Right lobe of liver (tissue), 4 donors: ENCODE measurements around the gene MPPED1.

Source experiments
- CTCF ChIP-seq, 4 donors: fragments of 200-600 bp in 3 of 4; fragments of 450-650 bp in 1 of 4; IDR thresholded peaks; one replicate each; pipeline versions ENCODE4 v1.5.1 to v1.8.0; 2016 to 2022; ENCODE audit warnings: antibody characterized with exemption in 4 of 4, mild to moderate bottlenecking in 2 of 4
- POLR2A ChIP-seq: fragments of 450-650 bp; IDR thresholded peaks from one replicate; pipeline ENCODE4 v1.6.1; 2017; ENCODE audit warnings: antibody characterized with exemption, mild to moderate bottlenecking
- donor health status: DM: no; HTN: no; CAD: no.
- donor health status: DM: no; HTN: no; CAD: no.
- donor health status: DM: no; HTN: yes; CAD: no.

GRCh38 chr22:43533656-43534428 lies 122.0 kb downstream of the MPPED1 start:
- TF ChIP-seq POLR2A (no peak), CTCF (IDR thresholded peaks at IDR 0.05) (no peak)
